HFFc6 (cell line): Measurements from ENCODE around the gene ANXA3. TPM values are rescaled to one million over a fixed set of nuclear protein-coding genes. Genes with fewer than 3 reads are reported as not detected.
A peak's percentile ranks its signal among the peaks of the same experiment; 100 is the strongest.

Experiments
- DNase-seq: peaks from one replicate; pipeline ENCODE4 v3.0.0-alpha.2; 2018
- H3K27ac Mint-ChIP-seq: 2 replicates; pipeline ENCODE4 v1.8.0; 2020; ENCODE audit warnings: mild to moderate bottlenecking, mixed read lengths
- H3K27me3 Mint-ChIP-seq: 2 replicates; pipeline ENCODE4 v1.8.0; 2021; ENCODE audit warnings: mild to moderate bottlenecking, moderate library complexity, mixed read lengths; ENCODE audit not compliant: insufficient read depth
- H3K36me3 Mint-ChIP-seq: 2 replicates; pipeline ENCODE4 v1.8.0; 2021; ENCODE audit warnings: low read depth, mixed read lengths
- H3K4me1 Mint-ChIP-seq: 2 replicates; pipeline ENCODE4 v1.8.0; 2020; ENCODE audit warnings: low read depth, mixed read lengths
- H3K4me3 Mint-ChIP-seq: 2 replicates; pipeline ENCODE4 v1.8.0; 2020; ENCODE audit warnings: mild to moderate bottlenecking, moderate library complexity, mixed read lengths
- H3K9me3 Mint-ChIP-seq: 2 replicates; pipeline ENCODE4 v1.8.0; 2020; ENCODE audit warnings: mild to moderate bottlenecking, mixed read lengths
- CTCF ChIP-seq: fragments of 200-600 bp; sonication (generic); IDR thresholded peaks from 2 replicates; pipeline ENCODE4 v1.5.0; 2021; ENCODE audit warnings: antibody characterized with exemption, mild to moderate bottlenecking
- total RNA-seq, 6 experiments: library from RNA; stranded (reverse); fragmentation: NEBNext Ultra II Directional; extraction: Animal tissue kit (Norgen Biotek cat#: 25700); gene quantifications; 2 replicates in 1 of 6; 3 replicates in 5 of 6; pipeline ENCODE4 v1.2.3, GENCODE V29; 2021

The ANXA3 gene
- total RNA-seq, 6 experiments from 2014 or later = 1.5 to 3.0 (median 1.6) TPM

GRCh38 chr4:78613522-78614321 lies 62.2 kb downstream of the ANXA3 start:
- H3K4me3 Mint-ChIP-seq = no peak overlapping the region

GRCh38 chr4:78616046-78616498 lies 64.5 kb downstream of the ANXA3 start:
- no peak overlapping the region for H3K4me3 Mint-ChIP-seq
- H3K9me3 Mint-ChIP-seq = no peaks in the 10 kb centered on the region
- no peak for TF ChIP-seq CTCF
- H3K36me3 Mint-ChIP-seq = no peaks in the 10 kb centered on the region
- peaks cover 47% of the 10 kb centered on the region for H3K4me1 Mint-ChIP-seq
- peak; percentile 64 for DNase-seq
- H3K27me3 Mint-ChIP-seq = no peaks in the 10 kb centered on the region; the same call in 1 of the 2 replicates
- H3K27ac Mint-ChIP-seq = peak overlapping the region; percentile 27; the same call in 1 of the 2 replicates

More at GRCh38 chr4:78613522-78614321, 62.2 kb downstream of the ANXA3 start:
- H3K27me3 Mint-ChIP-seq = no peaks in the 10 kb centered on the region
- no peak for TF ChIP-seq CTCF
- H3K9me3 Mint-ChIP-seq = no peaks in the 10 kb centered on the region
- H3K4me1 Mint-ChIP-seq = peaks cover 57% of the 10 kb centered on the region
- DNase-seq = no peak
- H3K27ac Mint-ChIP-seq = no peak overlapping the region
- H3K36me3 Mint-ChIP-seq = no peaks in the 10 kb centered on the region

GRCh38 chr4:78618436-78618835 lies 66.9 kb downstream of the ANXA3 start:
- Mint-ChIP-seq H3K9me3 (no peaks in the 10 kb centered on the region), H3K36me3 (no peaks in the 10 kb centered on the region), H3K27ac (no peak overlapping the region), H3K4me3 (no peak overlapping the region), H3K27me3 (no peaks in the 10 kb centered on the region; the same call in 1 of the 2 replicates), H3K4me1 (peaks cover 59% of the 10 kb centered on the region)
- no peak for DNase-seq
- TF ChIP-seq CTCF = no peak

- Mint-ChIP-seq H3K9me3 (no peaks in the 10 kb centered on the region), H3K4me3 (no peak overlapping the region), H3K27ac (peak overlapping the region; percentile 73; the same call in 1 of the 2 replicates), H3K27me3 (no peaks in the 10 kb centered on the region; the same call in 1 of the 2 replicates), H3K36me3 (no peaks in the 10 kb centered on the region), H3K4me1 (peaks cover 34% of the 10 kb centered on the region)
- TF ChIP-seq CTCF = no peak
- no peak for DNase-seq
Measured at GRCh38 chr4:78621395-78621794, 69.8 kb downstream of the ANXA3 start.

GRCh38 chr4:78622253-78622979 lies 70.8 kb downstream of the ANXA3 start:
- TF ChIP-seq CTCF = no peak
- no peaks in the 10 kb centered on the region; the same call in 1 of the 2 replicates for H3K27me3 Mint-ChIP-seq
- DNase-seq = peak; percentile 58
- peak overlapping the region; percentile 16; the same call in 1 of the 2 replicates for H3K4me3 Mint-ChIP-seq
- H3K9me3 Mint-ChIP-seq = no peaks in the 10 kb centered on the region
- peaks cover 37% of the 10 kb centered on the region for H3K4me1 Mint-ChIP-seq
- no peaks in the 10 kb centered on the region for H3K36me3 Mint-ChIP-seq
- peak overlapping the region; percentile 73 for H3K27ac Mint-ChIP-seq
